AG04450 (cell line): Measurements from ENCODE around the gene NDUFV3. TPM values are rescaled to one million over a fixed set of nuclear protein-coding genes. Genes with fewer than 3 reads are reported as not detected.
"Not testable (repeated sequence)": the region's sequence is repeated elsewhere in the genome, so short reads cannot be mapped to it uniquely, and the experiment has no call there.

Source experiments
- CTCF ChIA-PET: fragments of 300-600, 350-600 bp; formaldehyde crosslinking; extraction: SDS; loops from one replicate; lab custom pipeline; 2022; ENCODE audit warnings: antibody characterized with exemption, inconsistent platforms; lab: Charles Lee
- POLR2A ChIA-PET: fragments of 350-600 bp; formaldehyde crosslinking; extraction: SDS; loops from one replicate; lab custom pipeline; 2021; ENCODE audit warnings: antibody characterized with exemption, inconsistent platforms; lab: Yijun Ruan, JAX
- DNase-seq: peaks from one replicate; pipeline ENCODE4 v3.0.0-alpha.2; 2011; ENCODE audit warnings: low read depth, low spot score
- H3K27ac ChIP-seq: one replicate; pipeline ENCODE4 v1.5.1; 2012; ENCODE audit warnings: low read depth, low read length, control low read depth
- H3K27me3 ChIP-seq: one replicate; pipeline ENCODE4 v1.6.0; 2012; ENCODE audit warnings: low read length; ENCODE audit not compliant: control insufficient read depth, insufficient read depth
- H3K4me3 ChIP-seq: 2 replicates; pipeline ENCODE4 v1.5.1; 2011; ENCODE audit warnings: mild to moderate bottlenecking, low read depth, low read length, control low read depth
- H3K9me3 ChIP-seq: 2 replicates; pipeline ENCODE4 v1.5.1; 2012; ENCODE audit warnings: low read length; ENCODE audit not compliant: control insufficient read depth, insufficient read depth
- CTCF ChIP-seq: IDR thresholded peaks from 2 replicates; pipeline ENCODE4 v1.5.1; 2011; ENCODE audit warnings: low read depth, low read length, control low read depth, inconsistent platforms
- polyA plus RNA-seq: library from polyadenylated mRNA; depleted of rRNA; stranded (reverse); fragments of >200 nt; gene quantifications from 2 replicates; pipeline ENCODE4 v1.2.3, GENCODE V29; 2011

NDUFV3 gene
- polyA plus RNA-seq, 1 experiment = 25.9 TPM

DNA sequence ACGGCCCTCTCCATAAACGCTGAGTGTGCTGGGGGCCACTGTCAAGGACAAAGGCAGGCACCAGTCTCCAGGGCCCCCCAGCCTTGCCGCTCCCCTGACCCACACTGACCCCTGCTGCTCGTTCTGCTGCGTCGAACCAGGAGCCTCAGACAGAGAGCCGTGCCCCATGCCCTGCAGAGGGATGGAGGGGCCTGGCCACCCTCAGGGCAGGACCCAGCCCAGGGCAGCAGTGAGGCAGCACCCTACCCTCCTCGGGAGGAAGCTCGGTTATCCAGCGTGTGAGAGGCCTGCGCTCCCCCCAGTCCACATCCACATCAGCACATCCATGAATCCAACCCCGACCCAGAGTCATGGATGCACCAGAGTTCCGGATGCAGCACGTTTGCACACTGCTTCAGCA lies 28.8 kb upstream of the NDUFV3 start:
- Histone ChIP-seq H3K4me3 (no peak overlapping the region), H3K9me3 (no peaks in the 10 kb centered on the region), H3K27me3 (no peaks in the 10 kb centered on the region), H3K27ac (no peak overlapping the region)
- POLR2A ChIA-PET = no interaction called here
- no peak for DNase-seq
- TF ChIP-seq CTCF = no peak
- CTCF ChIA-PET = no interaction called here

DNA sequence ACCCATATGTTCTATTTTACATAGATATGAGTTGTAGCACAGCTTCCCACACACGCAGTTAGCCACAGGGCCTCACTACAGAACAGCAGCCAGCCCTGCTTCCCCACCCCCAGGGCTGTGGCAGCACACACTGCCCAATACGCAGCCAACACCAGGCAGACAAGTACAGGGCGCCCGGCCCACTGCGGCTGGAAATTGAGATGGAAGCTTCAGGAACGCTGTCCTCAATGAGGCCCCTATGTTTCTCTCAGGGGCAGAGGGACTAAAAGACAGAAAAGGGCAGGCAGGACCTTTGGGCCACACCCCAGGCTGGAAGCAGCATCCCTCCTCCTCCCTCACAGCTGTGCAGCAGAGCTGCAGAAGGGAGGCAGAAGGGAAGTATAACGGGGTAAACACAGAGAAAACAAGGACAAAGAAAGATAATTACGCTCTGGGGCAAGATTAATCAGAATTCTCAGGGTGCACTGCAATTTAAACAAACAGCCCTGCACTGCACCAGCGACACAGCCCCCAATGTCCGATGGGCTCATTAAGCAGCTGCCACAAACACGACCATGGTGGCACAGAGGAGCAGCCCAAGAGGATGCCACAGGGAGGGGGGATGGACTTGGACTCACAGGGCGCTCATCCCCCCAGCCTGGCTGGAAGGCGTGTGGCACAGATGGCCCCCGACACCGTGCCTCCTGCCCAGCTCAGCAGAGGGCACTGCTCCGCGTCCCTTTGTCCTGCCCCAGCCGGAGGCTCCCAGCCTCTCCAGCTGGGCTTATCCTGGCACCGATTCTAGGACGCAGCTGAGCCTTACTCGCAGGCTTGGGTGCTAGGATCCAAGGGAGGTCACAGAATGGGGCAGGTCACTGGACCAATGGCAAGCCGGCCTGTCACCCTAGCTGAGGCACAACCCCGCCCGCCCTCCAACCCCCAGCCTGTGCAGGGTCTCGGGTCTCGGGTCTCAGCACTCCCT lies 28.0 kb upstream of the NDUFV3 start:
- no peaks in the 10 kb centered on the region for H3K27me3 ChIP-seq
- ChIA-PET POLR2A (no interaction called here), CTCF (no interaction called here)
- TF ChIP-seq CTCF = no peak
- no peaks in the 10 kb centered on the region for H3K9me3 ChIP-seq
- no peak for DNase-seq
- no peak overlapping the region for H3K4me3 ChIP-seq
- H3K27ac ChIP-seq = no peak overlapping the region

- no peak for TF ChIP-seq CTCF
- Histone ChIP-seq H3K4me3 (no peak overlapping the region), H3K27me3 (no peaks in the 10 kb centered on the region), H3K9me3 (no peaks in the 10 kb centered on the region), H3K27ac (no peak overlapping the region)
- DNase-seq = no peak
- ChIA-PET POLR2A (no interaction called here), CTCF (no interaction called here)
Observed at GRCh38 chr21:42865776-42866160, 27.3 kb upstream of the NDUFV3 start.

DNA sequence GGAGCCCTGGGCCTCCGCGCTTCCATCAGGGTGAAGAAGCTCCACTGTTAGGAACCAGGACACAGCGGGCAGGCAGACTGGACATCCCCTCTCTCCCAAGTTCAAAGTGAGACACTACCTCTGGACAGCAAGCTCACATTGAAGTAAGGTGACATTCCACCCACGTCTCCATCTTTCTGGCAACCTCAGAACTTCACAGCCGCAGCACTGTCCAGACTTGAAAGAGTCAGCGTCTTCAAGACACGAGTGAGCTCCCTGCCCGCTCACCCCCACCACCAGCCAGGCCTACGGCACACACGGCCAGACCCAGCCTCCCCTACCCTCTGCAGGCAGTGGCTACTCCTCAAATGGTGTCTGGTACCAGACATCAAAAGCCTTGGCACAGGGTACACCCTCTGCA lies 24.9 kb upstream of the NDUFV3 start:
- DNase-seq = no peak
- POLR2A ChIA-PET = no interaction called here
- no peaks in the 10 kb centered on the region for H3K27me3 ChIP-seq
- no peak overlapping the region for H3K4me3 ChIP-seq
- CTCF ChIA-PET = no interaction called here
- H3K27ac ChIP-seq = no peak overlapping the region
- no peak for TF ChIP-seq CTCF
- H3K9me3 ChIP-seq = no peaks in the 10 kb centered on the region

DNA sequence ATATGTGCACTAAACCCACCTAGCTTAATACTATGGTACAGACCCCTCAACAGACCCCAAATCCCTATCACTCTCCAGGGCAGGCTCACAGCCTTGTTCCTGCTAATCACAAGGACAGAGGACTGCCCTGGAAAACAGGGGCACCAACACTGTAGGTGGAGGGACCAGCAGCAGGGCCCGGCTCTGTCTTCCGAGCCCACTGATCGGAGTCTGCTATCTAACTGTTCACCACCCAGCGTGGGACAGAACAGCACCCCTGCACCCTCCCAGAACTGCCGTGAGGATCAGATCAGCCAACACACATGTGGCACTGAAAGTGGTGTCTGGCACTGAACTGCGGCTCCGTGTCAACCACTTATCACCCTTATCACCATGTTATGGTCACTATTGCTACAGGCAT lies 20.0 kb upstream of the NDUFV3 start:
- POLR2A ChIA-PET = no interaction called here
- Histone ChIP-seq H3K4me3 (no peak overlapping the region), H3K27ac (no peak overlapping the region), H3K27me3 (no peaks in the 10 kb centered on the region), H3K9me3 (no peaks in the 10 kb centered on the region)
- no peak for TF ChIP-seq CTCF
- CTCF ChIA-PET = interaction anchor here (0.7 kb wide), 1 partner anchor 23 kb away, joined by 3 read pairs; no protein-coding TSS in a partner anchor
- no peak for DNase-seq

DNA sequence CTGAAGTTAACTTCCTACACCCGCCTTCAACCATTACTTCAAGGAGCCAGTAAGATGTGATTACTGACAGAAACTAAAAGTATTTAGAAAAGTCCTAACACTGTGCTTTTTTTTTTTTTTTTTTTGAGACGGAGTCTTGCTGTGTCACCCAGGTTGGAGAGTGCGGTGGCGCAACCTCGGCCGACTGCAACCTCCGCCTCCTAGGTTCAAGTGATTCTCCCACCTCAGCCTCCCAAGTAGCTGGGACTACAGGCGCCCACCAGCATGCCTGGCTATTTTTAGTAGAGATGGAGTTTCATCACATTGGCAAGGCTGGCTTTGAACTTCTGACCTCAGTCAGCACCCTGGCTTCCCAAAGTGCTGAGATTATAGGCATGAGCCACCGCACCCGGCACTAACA lies 17.3 kb upstream of the NDUFV3 start:
- DNase-seq, CTCF ChIA-PET, POLR2A ChIA-PET, H3K27me3 ChIP-seq, H3K27ac ChIP-seq, H3K4me3 ChIP-seq, H3K9me3 ChIP-seq: not testable (repeated sequence)
